Hematopoietic multipotent progenitor cell treated with erythropoietin and hydrocortisone succinate and interleukin-3 and kit ligand, for 15 days (in vitro differentiated cells): ENCODE results near the gene COMMD8.

Experiments
- DNase-seq: peaks from one replicate; pipeline ENCODE4 v3.0.0-alpha.2; 2015; ENCODE audit warnings: low spot score

COMMD8 gene

DNA sequence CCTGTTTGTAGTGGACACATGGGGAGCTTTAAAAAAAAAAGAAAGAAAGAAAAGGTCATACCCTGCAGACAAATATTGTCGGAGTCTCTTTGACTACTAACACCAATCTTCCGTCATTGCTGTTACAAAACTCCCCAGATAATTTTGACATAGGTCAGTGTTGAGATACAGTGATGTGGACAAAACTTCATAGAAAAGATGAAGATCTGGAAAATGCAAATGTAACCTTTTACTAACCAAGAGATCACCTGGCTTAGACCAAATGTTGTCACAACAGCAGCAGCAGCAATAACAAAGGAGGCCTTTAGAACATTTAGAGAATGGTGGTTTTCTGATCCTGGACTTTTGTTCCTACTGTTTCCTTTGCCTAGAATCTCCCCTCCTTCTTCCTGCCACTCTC is 8.1 kb upstream of the COMMD8 start:
- DNase-seq = no peak

DNA sequence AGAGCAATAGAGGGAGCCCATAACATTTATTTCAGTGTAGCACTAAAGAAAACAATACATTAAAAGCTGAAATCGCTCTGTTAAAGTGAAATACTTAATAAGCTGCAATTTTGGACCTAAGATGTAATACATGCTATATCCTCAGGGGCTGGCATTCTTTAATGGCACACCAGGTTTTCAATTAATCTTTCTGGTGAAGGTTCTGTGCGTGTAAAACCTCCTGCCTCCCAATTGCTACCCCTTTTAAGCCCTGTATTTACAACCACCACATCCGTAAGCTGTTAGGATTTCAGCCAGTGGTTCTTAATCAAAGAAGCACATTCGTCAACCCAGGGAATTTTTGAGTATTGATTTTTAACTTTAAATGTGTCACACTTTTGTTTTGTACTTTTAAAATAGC is 7.6 kb upstream of the COMMD8 start:
- DNase-seq = no peak

DNA sequence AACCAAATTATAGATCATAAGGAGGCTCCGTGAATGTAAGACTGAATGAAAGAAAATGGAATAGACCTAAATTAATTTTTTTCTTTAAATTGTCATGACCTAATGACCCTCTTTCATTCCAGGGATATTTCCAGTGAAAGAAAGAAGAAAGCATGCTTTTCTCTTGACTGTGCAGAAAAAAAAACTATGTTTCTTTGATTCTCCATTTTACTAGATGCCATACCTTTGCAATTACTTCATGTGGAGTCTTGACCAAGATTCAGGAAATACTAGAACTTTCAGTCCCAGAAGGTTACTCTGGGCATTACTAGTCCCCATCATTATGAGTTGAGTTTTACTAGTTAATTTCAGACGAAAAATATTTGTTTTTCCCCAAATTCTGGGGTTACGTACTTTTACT is 6.4 kb upstream of the COMMD8 start:
- DNase-seq = no peak

DNA sequence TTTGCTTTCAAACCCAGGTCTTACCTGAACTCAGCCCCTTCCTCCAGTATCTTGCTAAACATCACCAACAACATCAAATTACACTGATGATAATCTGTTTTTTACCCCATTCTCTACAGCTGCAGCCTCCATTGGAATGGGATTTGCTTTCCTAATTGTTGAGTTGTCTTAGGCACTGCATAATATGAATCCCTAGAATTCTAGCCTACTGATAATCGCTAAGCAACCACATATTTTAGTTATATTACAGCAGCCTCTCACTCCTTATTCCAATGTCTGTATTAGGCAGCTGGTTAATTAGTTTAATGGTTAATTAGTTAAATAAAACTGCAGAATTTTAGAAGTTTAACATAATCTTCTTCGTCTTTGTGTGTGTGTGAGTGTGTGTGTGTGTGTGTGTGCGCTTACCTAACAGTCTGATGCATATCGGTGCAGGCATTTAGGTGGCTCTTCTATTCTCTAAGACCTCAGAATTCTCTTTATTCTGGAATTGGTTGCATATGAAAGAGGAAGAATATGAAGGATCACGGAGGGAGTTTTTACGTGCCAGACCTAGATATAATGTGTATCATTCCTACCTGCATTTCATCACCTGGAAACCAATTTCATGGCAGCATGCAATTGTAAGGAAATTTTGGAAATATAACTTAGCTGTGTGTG is 5.3 kb upstream of the COMMD8 start:
- DNase-seq = no peak

DNA sequence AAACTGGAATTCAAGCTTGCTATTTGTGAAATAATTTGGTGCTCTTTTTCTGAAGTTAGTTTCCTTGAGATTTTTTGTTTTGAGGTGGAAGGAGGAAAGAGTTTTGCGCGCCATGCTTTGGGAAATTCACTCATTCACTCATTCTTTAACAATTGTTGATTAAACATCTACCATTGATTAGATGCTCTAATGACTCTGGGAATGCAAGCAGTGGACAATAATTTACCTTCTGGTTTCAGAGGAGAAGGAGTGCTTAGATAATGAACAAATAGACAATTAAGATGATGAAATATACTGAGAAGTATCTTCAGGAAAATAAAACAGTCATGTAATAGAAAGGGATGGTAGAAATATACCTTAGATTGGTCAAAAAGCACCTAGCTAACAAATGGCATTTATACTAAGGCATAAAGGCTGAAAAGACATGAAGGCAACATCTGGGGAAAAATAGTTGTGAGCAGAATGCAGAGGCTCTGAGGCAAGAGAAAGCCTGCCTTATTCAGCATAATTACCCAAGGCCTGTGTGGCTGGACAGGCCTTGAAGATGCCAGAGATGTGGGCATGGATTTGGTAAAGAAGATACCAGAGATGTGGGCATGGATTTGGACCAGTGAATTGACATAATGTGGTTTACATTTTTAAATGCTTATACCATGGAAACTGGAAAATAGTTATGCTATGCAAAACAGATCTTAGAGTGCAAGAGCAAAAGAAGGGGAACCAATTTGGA is 2.7 kb upstream of the COMMD8 start:
- no peak for DNase-seq

DNA sequence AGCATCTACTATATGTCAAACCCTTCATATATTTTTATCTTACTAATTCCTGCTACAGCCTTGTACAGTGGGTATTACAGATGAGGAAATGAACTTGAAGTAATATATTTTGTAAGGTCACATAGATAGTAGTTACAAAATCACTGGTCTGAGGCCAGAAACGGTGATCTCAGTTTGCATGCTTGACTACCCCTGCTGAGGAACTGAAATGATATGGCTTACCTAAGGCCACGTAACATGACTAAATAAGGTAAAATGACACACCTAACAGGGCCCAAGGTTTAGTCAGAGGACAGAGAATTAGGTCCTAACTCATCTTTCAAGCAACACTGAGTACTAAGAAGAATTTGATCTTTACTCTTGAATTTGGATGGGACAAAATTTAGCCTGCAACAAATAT is 1.5 kb upstream of the COMMD8 start:
- DNase-seq = peak; percentile 50

DNA sequence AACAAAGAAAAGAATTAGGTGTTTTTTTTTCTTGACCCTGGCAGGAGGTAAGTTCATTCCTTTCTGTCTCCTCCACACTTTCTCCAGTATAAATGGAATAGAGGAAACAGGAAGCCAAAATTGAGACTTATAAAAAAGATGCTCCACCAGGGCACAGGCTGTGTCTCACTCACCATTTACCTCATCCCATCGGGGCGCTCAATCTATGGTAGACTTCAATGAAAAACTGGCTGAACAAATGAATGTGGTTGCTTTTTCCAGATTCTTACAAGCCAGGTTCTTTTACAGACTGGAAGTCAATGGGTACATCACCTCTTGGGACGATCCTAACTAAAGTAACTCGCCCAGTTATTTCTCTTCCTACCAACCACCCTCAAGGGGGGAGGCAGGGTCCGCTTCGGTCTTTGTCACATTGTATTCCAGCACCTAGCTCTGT is 685 bp downstream of the COMMD8 start:
- no peak for DNase-seq

DNA sequence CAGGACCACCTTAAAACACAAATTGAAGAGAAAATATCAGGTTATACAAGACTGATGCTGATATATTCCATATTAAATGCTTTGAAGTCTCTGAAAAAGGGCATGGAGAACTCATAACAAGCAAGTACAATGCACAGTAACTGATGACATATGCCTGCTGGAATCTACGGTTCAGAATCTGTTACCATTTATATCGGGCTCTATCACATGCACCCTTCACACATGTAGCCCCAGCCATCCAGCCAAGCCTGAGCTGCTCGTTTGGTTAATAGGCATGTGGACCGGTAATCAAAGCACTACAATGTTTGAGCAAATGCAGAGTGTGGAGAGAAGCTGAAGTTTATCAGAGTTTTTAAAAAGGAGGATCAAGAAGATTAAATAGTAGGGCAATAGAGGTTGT is 11.8 kb downstream of the COMMD8 start:
- no peak for DNase-seq

DNA sequence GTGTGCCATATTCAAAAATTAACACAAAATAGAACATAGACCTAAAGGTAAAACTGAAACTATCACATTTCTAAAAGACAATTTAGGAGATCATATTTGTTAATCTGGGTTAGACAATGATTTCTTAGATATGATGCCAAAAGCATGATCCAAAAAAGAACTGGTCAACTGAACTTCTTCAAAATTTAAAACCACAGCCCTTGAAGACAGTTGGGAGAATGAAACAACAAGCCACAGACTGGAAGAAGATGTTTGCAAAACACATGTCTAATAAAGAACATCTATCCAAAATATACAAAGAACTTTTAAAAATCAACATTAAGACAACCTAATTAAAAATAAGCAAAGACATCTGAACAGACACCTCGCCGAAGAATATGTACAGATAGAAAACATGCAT is 19.5 kb downstream of the COMMD8 start:
- no peak for DNase-seq

DNA sequence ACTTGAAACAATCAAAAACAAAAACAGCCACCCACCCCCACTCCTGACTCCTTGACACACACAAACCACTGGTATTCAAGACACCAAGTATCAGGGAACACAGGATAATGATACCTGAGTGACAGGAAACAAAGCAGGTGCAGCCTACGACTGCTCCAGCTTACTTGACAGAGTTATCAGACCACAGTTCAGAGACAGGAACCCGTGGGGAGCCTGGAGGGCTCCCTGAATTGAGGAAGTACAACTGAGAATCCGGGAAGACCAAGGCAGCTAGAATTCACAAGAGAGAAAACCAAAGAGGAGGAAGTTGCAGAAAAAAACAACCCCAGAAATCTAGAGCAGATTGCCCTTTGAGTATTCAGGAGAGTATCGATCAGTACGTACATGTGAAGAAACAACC is 20.5 kb downstream of the COMMD8 start:
- no peak for DNase-seq

DNA sequence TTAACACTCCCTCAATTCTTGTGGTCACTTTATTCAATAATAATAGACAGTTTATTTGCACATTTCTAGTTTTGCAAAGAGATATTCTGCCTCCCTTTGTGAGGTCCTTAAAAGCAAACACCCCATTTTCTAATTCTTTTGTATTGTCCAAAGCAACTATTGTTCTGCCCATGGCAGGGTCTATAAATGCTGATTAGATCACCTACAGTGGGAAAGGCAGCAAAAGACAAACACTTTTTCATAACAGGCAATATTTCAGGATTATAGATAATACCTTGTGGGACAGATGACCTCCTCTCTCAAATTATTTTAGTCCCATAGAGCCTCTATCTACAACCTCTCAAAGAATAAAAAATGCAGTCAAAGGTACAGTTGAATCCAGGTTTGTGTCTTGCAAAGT is 28.6 kb downstream of the COMMD8 start:
- DNase-seq = no peak

DNA sequence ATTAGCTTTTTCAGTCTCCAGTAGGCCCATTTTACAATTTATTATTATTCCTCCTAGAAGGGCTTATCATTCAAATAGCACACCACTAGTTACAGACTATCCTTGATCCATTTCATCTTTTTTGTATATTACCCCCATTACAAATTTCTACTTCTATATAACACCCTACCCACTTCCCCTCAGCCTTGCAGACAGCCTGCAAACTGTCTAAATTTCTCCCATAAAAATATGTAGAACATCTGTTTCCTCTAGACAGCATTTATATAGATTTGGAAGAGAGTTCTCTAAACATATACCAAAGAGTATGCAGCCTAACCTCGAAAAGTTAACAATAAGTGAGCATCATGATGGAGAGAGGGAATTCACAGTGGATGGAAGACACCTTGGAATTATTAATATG is 30.8 kb downstream of the COMMD8 start:
- DNase-seq = no peak

DNA sequence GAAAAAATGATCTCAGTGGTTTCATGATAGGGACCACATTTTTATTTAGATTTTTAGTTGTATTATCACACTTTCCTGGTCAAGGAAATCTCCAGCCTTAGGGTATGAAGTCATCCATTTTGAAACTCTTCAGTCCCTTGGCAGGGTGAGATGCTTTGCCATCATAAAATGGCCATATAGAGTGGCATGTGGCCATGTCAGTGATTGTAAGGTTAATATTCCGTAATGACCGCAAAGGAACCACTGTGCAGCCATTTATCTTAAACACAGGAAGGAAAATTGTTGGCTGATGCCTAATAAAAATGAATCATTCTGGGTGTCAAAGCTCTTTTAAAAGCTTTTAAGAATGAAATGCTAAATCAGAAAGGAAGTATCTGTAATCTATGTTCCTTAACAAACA is 35.6 kb downstream of the COMMD8 start:
- no peak for DNase-seq

DNA sequence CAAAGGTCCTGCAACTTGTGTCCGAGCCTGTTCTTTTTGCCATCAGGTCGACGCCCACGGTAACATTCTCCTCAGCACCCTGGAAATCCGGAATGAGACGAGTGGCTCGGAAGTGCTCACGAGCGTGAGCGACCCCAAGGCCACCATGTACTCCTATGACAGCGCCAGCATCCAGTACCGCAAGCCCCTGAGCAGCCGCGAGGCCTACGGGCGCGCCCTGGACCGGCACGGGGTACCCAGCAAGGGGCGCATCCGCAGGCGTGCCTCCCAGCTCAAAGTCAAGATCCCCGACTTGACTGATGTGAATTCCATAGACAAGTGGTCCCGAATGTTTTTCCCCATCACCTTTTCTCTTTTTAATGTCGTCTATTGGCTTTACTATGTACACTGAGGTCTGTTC is 37.9 kb downstream of the COMMD8 start:
- DNase-seq = no peak

DNA sequence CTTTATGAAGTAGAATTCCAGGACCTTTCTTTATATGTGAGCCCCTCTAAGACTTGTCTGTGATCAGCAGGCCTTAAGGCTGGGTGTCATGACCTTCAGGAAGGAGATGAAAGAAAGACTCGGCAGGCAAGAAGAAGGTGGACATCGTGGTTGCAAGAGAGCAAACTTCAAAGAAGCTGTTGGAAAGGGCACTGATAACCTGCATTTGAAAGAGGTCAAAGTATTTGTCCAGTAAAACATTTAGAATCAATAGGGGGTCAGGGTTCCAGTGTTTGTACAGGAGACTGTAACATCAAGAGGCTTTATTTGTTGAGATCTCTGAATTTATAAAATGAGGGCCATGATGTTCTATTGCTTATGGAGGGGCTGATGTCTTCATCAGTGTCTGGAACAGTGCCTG is 44.2 kb downstream of the COMMD8 start:
- DNase-seq = no peak

DNA sequence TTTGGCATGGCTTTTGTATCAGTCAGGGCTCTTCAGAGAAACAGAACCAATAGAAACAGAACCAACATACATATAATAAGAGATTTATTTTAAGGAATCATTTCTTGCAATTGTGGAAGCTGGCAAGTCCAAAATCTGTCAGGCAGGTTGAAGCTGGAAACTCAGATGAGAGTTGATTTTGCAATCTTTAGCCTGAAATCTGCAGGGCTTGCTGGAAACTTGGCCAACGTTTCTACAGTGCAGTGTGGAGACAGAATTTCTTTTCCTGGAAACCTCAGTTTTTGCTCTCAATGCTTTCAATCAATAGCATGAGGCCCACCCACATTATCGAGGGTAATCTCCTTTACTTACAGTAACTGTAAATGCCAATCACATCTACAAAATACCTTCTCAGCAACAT is 45.4 kb downstream of the COMMD8 start:
- no peak for DNase-seq

DNA sequence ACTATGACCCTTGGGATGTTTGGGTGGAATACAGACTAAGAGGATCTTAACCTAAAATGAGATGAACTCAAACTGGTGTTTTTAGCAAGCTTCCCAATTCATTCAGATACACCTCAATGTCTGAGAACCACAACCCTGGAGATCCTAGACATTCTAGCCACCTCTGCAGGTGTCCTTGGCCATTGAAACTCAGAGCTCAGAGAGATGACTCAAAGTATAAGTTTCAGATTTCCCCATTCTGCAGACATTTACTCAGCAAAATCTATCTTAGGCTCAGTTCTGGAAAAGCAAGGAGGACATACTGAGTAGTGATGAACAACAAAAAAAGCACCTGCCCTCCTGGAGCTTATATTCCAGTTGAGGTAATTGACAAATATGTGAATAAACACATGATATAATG is 47.8 kb downstream of the COMMD8 start:
- DNase-seq = no peak

DNA sequence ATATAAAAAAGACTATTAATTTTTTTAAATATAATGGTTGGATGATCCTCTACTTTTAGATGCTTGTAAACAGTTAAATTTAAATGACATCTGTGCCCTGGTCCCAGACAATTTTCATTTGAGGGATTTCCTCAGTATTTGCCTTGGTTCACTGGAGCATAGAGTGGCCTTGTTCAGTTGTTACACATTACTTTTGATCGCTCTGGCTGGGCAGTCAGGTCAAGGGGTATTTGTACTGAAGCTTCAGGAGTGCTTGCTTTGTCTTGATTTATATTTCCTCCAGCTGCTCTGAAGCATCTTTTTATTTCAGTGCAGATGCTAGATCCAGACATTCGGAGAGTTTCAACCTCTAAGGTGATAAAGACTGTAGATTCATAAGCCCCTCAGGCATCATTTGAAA is 50.0 kb downstream of the COMMD8 start:
- no peak for DNase-seq

DNA sequence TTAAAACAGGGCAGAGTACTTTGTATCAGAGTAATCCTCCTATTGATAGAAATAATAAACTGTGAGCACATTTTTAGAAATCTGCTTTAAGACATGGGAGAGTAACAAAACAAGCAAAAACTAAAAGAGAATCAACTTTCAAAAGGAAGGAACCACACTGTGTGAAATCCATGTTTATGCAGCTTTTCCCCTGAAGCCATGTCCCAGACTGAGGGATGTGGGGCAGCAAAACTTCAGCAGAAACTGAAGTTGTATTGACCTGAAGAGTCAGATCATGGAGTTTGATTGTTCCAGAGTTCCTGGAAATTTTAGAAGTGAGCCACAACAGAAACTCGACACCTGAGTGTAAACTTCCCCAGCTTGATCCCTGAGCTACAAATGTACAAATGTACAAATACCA is 53.2 kb downstream of the COMMD8 start:
- DNase-seq = no peak

DNA sequence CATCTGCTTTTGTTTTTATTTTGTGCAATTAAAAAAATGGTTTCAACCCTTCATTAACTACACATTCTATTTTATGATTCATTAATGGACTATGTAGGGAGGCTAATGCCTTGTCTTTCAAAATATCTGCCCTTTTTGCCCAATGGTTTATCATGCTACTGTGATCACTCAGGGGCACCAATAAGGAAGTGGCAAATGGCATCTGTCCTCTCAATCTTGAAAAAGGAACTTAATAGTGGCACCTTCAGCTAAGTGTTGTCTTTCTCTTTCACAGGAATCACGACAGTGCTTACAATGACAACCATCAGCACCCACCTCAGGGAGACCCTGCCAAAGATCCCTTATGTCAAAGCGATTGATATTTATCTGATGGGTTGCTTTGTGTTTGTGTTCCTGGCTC is 57.1 kb downstream of the COMMD8 start:
- DNase-seq = no peak
